BLaER1 (cell line): Measurements from ENCODE around the gene TEX2.

Source experiments
- H3K27ac ChIP-seq: shearing (Covaris generic); formaldehyde crosslinking; 2 replicates; pipeline ENCODE4 v1.8.1; 2022
- H3K27me3 ChIP-seq: shearing (Covaris generic); formaldehyde crosslinking; 2 replicates; pipeline ENCODE4 v1.8.1; 2022
- H3K36me3 ChIP-seq: shearing (Covaris generic); formaldehyde crosslinking; 2 replicates; pipeline ENCODE4 v1.8.1; 2022
- H3K4me1 ChIP-seq: shearing (Covaris generic); formaldehyde crosslinking; 2 replicates; pipeline ENCODE4 v1.8.1; 2022
- H3K4me2 ChIP-seq: shearing (Covaris generic); formaldehyde crosslinking; 2 replicates; pipeline ENCODE4 v1.8.1; 2022
- H3K4me3 ChIP-seq: shearing (Covaris generic); formaldehyde crosslinking; 2 replicates; pipeline ENCODE4 v1.8.1; 2022
- H3K9ac ChIP-seq: shearing (Covaris generic); formaldehyde crosslinking; 2 replicates; pipeline ENCODE4 v1.8.1; 2022
- H3K9me3 ChIP-seq: shearing (Covaris generic); formaldehyde crosslinking; 2 replicates; pipeline ENCODE4 v1.8.1; 2022
- H4K20me1 ChIP-seq: shearing (Covaris generic); formaldehyde crosslinking; 2 replicates; pipeline ENCODE4 v1.8.1; 2022
- Cebpa-rat ChIP-seq: shearing (Covaris generic); IDR thresholded peaks from 2 replicates; pipeline ENCODE4 v1.8.1; 2022

TEX2 gene

GRCh38 chr17:64200080-64201032 is 62.7 kb downstream of the TEX2 start:
- Histone ChIP-seq H3K9me3 (peaks cover 17% of the 10 kb centered on the region), H3K4me3 (no peak overlapping the region), H4K20me1 (0 out of 2 replicates have a peak, but pooled peaks cover 6% of the 10 kb centered on the region), H3K4me2 (peak overlapping the region; percentile 72), H3K27ac (peak overlapping the region; percentile 16; the same call in 1 of the 2 replicates), H3K4me1 (peaks cover 17% of the 10 kb centered on the region), H3K27me3 (no peaks in the 10 kb centered on the region), H3K36me3 (peaks cover 5% of the 10 kb centered on the region; the same call in 1 of the 2 replicates), H3K9ac (no peak overlapping the region)
- no peak for TF ChIP-seq Cebpa-rat

GRCh38 chr17:64198331-64199090 is 64.5 kb downstream of the TEX2 start:
- H3K4me1 ChIP-seq = peaks cover 17% of the 10 kb centered on the region
- H3K9me3 ChIP-seq = peaks cover 17% of the 10 kb centered on the region
- H3K27me3 ChIP-seq = no peaks in the 10 kb centered on the region
- peaks cover 5% of the 10 kb centered on the region for H3K36me3 ChIP-seq
- no peak overlapping the region for H3K4me3 ChIP-seq
- TF ChIP-seq Cebpa-rat = no peak
- H4K20me1 ChIP-seq = 0 out of 2 replicates have a peak, but pooled peaks cover 6% of the 10 kb centered on the region
- no peak overlapping the region for H3K9ac ChIP-seq
- no peak overlapping the region for H3K27ac ChIP-seq
- no peak overlapping the region for H3K4me2 ChIP-seq

GRCh38 chr17:64196601-64197000 is 66.5 kb downstream of the TEX2 start:
- Histone ChIP-seq H3K9ac (no peak overlapping the region), H3K27me3 (no peaks in the 10 kb centered on the region), H3K36me3 (peaks cover 20% of the 10 kb centered on the region), H4K20me1 (0 out of 2 replicates have a peak, but pooled peaks cover 6% of the 10 kb centered on the region), H3K4me1 (peaks cover 17% of the 10 kb centered on the region), H3K4me3 (no peak overlapping the region), H3K4me2 (no peak overlapping the region), H3K27ac (no peak overlapping the region), H3K9me3 (peaks cover 17% of the 10 kb centered on the region)
- TF ChIP-seq Cebpa-rat = no peak

- H3K4me2 ChIP-seq = no peak overlapping the region
- H3K4me1 ChIP-seq = no peaks in the 10 kb centered on the region
- TF ChIP-seq Cebpa-rat = no peak
- no peaks in the 10 kb centered on the region for H4K20me1 ChIP-seq
- peaks cover 29% of the 10 kb centered on the region for H3K36me3 ChIP-seq
- no peak overlapping the region for H3K9ac ChIP-seq
- no peaks in the 10 kb centered on the region for H3K27me3 ChIP-seq
- no peak overlapping the region for H3K4me3 ChIP-seq
- H3K9me3 ChIP-seq = peaks cover 17% of the 10 kb centered on the region
- H3K27ac ChIP-seq = no peak overlapping the region
Observed at GRCh38 chr17:64193561-64193960, 69.5 kb downstream of the TEX2 start.

GRCh38 chr17:64192589-64192988 is 70.5 kb downstream of the TEX2 start:
- no peak overlapping the region for H3K4me2 ChIP-seq
- no peaks in the 10 kb centered on the region for H3K4me1 ChIP-seq
- no peak for TF ChIP-seq Cebpa-rat
- H3K4me3 ChIP-seq = no peak overlapping the region
- no peak overlapping the region for H3K9ac ChIP-seq
- H3K27ac ChIP-seq = no peak overlapping the region
- H4K20me1 ChIP-seq = no peaks in the 10 kb centered on the region
- peaks cover 33% of the 10 kb centered on the region for H3K36me3 ChIP-seq
- H3K9me3 ChIP-seq = peaks cover 10% of the 10 kb centered on the region
- H3K27me3 ChIP-seq = no peaks in the 10 kb centered on the region

GRCh38 chr17:64190472-64190871 is 72.6 kb downstream of the TEX2 start:
- Histone ChIP-seq H3K36me3 (peaks cover 46% of the 10 kb centered on the region), H3K4me3 (no peak overlapping the region), H3K27me3 (no peaks in the 10 kb centered on the region), H3K4me1 (no peaks in the 10 kb centered on the region), H4K20me1 (no peaks in the 10 kb centered on the region), H3K9me3 (no peaks in the 10 kb centered on the region), H3K27ac (no peak overlapping the region), H3K9ac (no peak overlapping the region), H3K4me2 (no peak overlapping the region)
- no peak for TF ChIP-seq Cebpa-rat

GRCh38 chr17:64188088-64188487 is 75.0 kb downstream of the TEX2 start:
- H3K27me3 ChIP-seq = no peaks in the 10 kb centered on the region
- H3K27ac ChIP-seq = no peak overlapping the region
- no peaks in the 10 kb centered on the region for H3K9me3 ChIP-seq
- peaks cover 41% of the 10 kb centered on the region for H3K36me3 ChIP-seq
- peaks cover 7% of the 10 kb centered on the region for H3K4me1 ChIP-seq
- no peaks in the 10 kb centered on the region for H4K20me1 ChIP-seq
- no peak overlapping the region for H3K9ac ChIP-seq
- no peak overlapping the region for H3K4me3 ChIP-seq
- TF ChIP-seq Cebpa-rat = no peak
- H3K4me2 ChIP-seq = no peak overlapping the region

- H3K36me3 ChIP-seq = peaks cover 33% of the 10 kb centered on the region
- peaks cover 7% of the 10 kb centered on the region for H3K4me1 ChIP-seq
- no peak overlapping the region for H3K4me2 ChIP-seq
- no peak overlapping the region for H3K4me3 ChIP-seq
- H3K27ac ChIP-seq = no peak overlapping the region
- H4K20me1 ChIP-seq = no peaks in the 10 kb centered on the region
- no peaks in the 10 kb centered on the region for H3K9me3 ChIP-seq
- no peak for TF ChIP-seq Cebpa-rat
- H3K9ac ChIP-seq = no peak overlapping the region
- no peaks in the 10 kb centered on the region for H3K27me3 ChIP-seq
Observed at GRCh38 chr17:64187093-64187895, 75.8 kb downstream of the TEX2 start.
